DOHH2 (cell line): ENCODE measurements around the gene AKAP8.

Source experiments
- H3F3A ChIP-seq: fragments of 200-600 bp; sonication (generic), shearing (Covaris generic); 2 replicates; pipeline ENCODE4 v1.6.0; 2016; ENCODE audit warnings: antibody characterized with exemption, mild to moderate bottlenecking; ENCODE audit not compliant: control insufficient read depth, insufficient read depth
- H3K27ac ChIP-seq: fragments of 200-600 bp; sonication (generic); 2 replicates; pipeline ENCODE4 v1.5.1; 2014; ENCODE audit warnings: low read depth, mild to moderate bottlenecking, low read length, moderate library complexity
- H3K27me3 ChIP-seq: fragments of 200-600 bp; sonication (generic); 2 replicates; pipeline ENCODE4 v1.6.1; 2014; ENCODE audit warnings: mild to moderate bottlenecking, low read length, mixed read lengths; ENCODE audit not compliant: control insufficient read depth
- H3K36me3 ChIP-seq: fragments of 200-600 bp; sonication (generic); 2 replicates; pipeline ENCODE4 v1.6.1; 2014; ENCODE audit warnings: mild to moderate bottlenecking, low read length, moderate library complexity, mixed read lengths; ENCODE audit not compliant: control insufficient read depth
- H3K4me1 ChIP-seq: fragments of 200-600 bp; sonication (generic); 2 replicates; pipeline ENCODE4 v1.6.1; 2014; ENCODE audit warnings: mild to moderate bottlenecking, low read length, mixed read lengths; ENCODE audit not compliant: control insufficient read depth
- H3K4me2 ChIP-seq: fragments of 200-600 bp; sonication (generic); 2 replicates; pipeline ENCODE4 v1.6.0; 2014; ENCODE audit warnings: mild to moderate bottlenecking, low read length, moderate library complexity
- H3K4me3 ChIP-seq: fragments of 200-600 bp; sonication (generic); 2 replicates; pipeline ENCODE4 v1.5.1; 2014; ENCODE audit warnings: mild to moderate bottlenecking, low read length, mixed read lengths
- H3K79me2 ChIP-seq: fragments of 200-600 bp; sonication (generic); 2 replicates; pipeline ENCODE4 v1.6.1; 2014; ENCODE audit warnings: mild to moderate bottlenecking, low read length, mixed read lengths; ENCODE audit not compliant: control insufficient read depth
- H3K9me2 ChIP-seq: fragments of 200-600 bp; sonication (generic); replicated peaks from 2 replicates; pipeline ENCODE4 v1.6.1; 2014; ENCODE audit warnings: mild to moderate bottlenecking, low read length, mixed read lengths; ENCODE audit not compliant: control insufficient read depth
- H3K9me3 ChIP-seq: fragments of 200-600 bp; sonication (generic); 2 replicates; pipeline ENCODE4 v1.6.1; 2014; ENCODE audit warnings: antibody characterized with exemption, low read length, mixed read lengths; ENCODE audit not compliant: control insufficient read depth, insufficient read depth
- H4K20me1 ChIP-seq: fragments of 200-600 bp; sonication (generic); 2 replicates; pipeline ENCODE4 v1.6.0; 2014; ENCODE audit warnings: low read depth, mild to moderate bottlenecking, antibody characterized with exemption, low read length, moderate library complexity; ENCODE audit not compliant: control insufficient read depth, insufficient read depth
- EZH2phosphoT487 ChIP-seq: fragments of 200-600 bp; sonication (generic); IDR thresholded peaks from 2 replicates; pipeline ENCODE4 v1.6.1; 2017; ENCODE audit warnings: borderline replicate concordance, mild to moderate bottlenecking, antibody characterized with exemption, low read length, moderate library complexity, mixed read lengths
- TF ChIP-seq, protein P1 (sequence below): fragments of 200-600 bp; sonication (generic); IDR thresholded peaks from one replicate; pipeline ENCODE4 v1.5.1; 2014; ENCODE audit warnings: antibody characterized with exemption, mild to moderate bottlenecking, low read depth, low read length; ENCODE audit not compliant: poor library complexity, severe bottlenecking

Gene AKAP8

GRCh38 chr19:15371786-15372380 is 7.7 kb downstream of the AKAP8 start:
- H3F3A ChIP-seq: no peaks in the 10 kb centered on the region
- H3K4me2 ChIP-seq: no peak overlapping the region
- no peak overlapping the region for H3K4me3 ChIP-seq
- peaks cover 8% of the 10 kb centered on the region for H3K4me1 ChIP-seq
- no peak for TF ChIP-seq EZH2phosphoT487
- TF ChIP-seq, protein P1, sequence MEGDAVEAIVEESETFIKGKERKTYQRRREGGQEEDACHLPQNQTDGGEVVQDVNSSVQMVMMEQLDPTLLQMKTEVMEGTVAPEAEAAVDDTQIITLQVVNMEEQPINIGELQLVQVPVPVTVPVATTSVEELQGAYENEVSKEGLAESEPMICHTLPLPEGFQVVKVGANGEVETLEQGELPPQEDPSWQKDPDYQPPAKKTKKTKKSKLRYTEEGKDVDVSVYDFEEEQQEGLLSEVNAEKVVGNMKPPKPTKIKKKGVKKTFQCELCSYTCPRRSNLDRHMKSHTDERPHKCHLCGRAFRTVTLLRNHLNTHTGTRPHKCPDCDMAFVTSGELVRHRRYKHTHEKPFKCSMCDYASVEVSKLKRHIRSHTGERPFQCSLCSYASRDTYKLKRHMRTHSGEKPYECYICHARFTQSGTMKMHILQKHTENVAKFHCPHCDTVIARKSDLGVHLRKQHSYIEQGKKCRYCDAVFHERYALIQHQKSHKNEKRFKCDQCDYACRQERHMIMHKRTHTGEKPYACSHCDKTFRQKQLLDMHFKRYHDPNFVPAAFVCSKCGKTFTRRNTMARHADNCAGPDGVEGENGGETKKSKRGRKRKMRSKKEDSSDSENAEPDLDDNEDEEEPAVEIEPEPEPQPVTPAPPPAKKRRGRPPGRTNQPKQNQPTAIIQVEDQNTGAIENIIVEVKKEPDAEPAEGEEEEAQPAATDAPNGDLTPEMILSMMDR: no peak
- peaks cover 94% of the 10 kb centered on the region for H3K36me3 ChIP-seq
- H4K20me1 ChIP-seq: peaks cover 17% of the 10 kb centered on the region; the same call in 1 of the 2 replicates
- H3K27me3 ChIP-seq: no peaks in the 10 kb centered on the region
- peaks cover 57% of the 10 kb centered on the region for H3K79me2 ChIP-seq
- H3K27ac ChIP-seq: no peak overlapping the region
- H3K9me3 ChIP-seq: no peaks in the 10 kb centered on the region
- no peaks in the 10 kb centered on the region for H3K9me2 ChIP-seq

DNA sequence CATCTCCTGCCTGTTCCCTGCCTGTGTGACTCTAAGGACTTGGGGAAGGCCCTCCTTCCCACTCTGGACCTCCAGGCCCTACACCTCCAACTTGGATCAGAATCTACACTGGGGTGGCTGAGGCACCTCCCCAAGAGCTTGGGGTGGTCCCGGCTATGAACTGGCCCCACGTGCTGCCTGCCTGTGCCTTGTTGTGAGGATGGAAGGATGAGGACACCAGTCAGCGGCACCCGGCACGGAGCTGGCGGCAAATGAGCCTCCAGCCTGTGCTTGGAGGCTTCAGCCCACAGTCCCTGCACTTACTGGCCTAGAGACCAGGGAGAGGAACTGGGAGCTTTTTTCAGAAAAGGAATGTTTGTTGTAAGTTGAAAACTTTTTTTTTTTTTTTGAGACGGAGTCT is 8.5 kb downstream of the AKAP8 start:
- Histone ChIP-seq H3K9me2 (no peaks in the 10 kb centered on the region), H4K20me1 (peaks cover 14% of the 10 kb centered on the region; the same call in 1 of the 2 replicates), H3K27me3 (no peaks in the 10 kb centered on the region), H3K4me1 (peaks cover under 1% of the 10 kb centered on the region; the same call in 1 of the 2 replicates), H3K79me2 (peaks cover 49% of the 10 kb centered on the region), H3K4me3 (no peak overlapping the region), H3K9me3 (no peaks in the 10 kb centered on the region), H3F3A (no peaks in the 10 kb centered on the region), H3K4me2 (no peak overlapping the region), H3K36me3 (peaks cover 92% of the 10 kb centered on the region), H3K27ac (no peak overlapping the region)
- TF ChIP-seq, protein P1: no peak
- TF ChIP-seq EZH2phosphoT487: no peak

DNA sequence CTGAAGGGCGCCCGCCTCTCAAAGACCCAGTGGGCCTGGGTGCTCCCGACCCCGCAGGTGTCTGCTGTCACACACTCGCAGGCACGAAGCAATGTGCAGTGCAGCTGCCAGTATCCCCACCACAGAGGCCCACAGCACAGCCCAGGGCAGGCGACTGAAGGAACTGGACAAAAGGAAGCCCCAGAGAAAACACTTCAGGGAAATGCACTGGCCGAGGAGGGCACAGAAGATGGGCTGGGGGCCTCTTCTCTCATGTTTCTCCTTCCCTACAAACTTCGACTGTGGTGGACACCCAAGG is 10.0 kb downstream of the AKAP8 start:
- peaks cover 14% of the 10 kb centered on the region; the same call in 1 of the 2 replicates for H4K20me1 ChIP-seq
- H3K27me3 ChIP-seq: no peaks in the 10 kb centered on the region
- no peak overlapping the region for H3K27ac ChIP-seq
- TF ChIP-seq EZH2phosphoT487: no peak
- TF ChIP-seq, protein P1: no peak
- no peaks in the 10 kb centered on the region for H3F3A ChIP-seq
- H3K36me3 ChIP-seq: peaks cover 91% of the 10 kb centered on the region
- peaks cover 36% of the 10 kb centered on the region for H3K79me2 ChIP-seq
- no peak overlapping the region for H3K4me3 ChIP-seq
- no peaks in the 10 kb centered on the region for H3K4me1 ChIP-seq
- no peaks in the 10 kb centered on the region for H3K9me3 ChIP-seq
- no peaks in the 10 kb centered on the region for H3K9me2 ChIP-seq
- H3K4me2 ChIP-seq: no peak overlapping the region
